ENCODE data around the gene C1QL1.
A peak's percentile ranks its signal among the peaks of the same experiment; 100 is the strongest.
"Not testable (repeated sequence)": the region's sequence is repeated elsewhere in the genome, so short reads cannot be mapped to it uniquely, and the experiment has no call there.

The C1QL1 gene

DNA sequence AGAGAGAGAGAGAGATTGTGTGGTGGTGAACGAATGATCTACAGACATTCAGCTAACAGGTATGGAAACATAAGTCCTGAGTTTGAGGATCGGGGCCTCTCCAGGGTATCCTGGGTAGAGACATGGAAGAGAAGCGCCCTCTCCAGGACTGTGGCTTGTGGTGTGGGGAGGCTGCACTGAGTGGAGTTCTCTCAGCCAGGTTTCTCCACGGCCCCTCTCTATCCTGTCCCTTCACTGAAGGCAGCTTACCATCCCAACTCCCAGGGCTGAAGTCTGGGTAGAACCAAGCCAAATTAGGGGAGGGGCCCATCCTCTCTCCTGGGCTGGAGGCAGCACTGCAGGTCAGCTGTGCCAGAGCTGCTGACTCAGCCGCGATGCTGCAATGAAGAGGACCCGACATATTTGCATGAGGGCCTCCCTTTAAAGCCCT is 6.2 kb downstream of the C1QL1 start:
- DNase-seq (ENCODE audit: low read depth), result no peak

DNA sequence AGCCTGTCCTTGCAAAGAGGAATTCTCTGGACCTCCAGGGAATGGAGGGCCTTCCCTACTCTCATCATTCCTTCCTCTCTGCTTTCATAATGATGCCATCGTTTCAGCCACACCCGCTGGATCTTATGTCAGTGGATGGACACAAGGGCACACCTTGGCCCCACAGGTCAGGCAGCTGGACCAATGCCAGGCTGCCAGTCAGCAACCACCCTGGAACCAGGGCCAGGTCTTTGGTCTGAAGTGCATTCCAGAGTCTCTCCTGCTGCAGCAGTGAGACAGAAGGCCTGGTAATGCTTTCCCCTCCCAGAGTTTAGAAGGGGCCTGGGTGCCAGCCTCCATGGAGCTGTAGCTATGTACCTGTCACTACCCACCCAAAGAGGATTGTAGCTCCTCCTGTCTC is 7.4 kb downstream of the C1QL1 start:
- DNase-seq (ENCODE audit: low read depth), result no peak

DNA sequence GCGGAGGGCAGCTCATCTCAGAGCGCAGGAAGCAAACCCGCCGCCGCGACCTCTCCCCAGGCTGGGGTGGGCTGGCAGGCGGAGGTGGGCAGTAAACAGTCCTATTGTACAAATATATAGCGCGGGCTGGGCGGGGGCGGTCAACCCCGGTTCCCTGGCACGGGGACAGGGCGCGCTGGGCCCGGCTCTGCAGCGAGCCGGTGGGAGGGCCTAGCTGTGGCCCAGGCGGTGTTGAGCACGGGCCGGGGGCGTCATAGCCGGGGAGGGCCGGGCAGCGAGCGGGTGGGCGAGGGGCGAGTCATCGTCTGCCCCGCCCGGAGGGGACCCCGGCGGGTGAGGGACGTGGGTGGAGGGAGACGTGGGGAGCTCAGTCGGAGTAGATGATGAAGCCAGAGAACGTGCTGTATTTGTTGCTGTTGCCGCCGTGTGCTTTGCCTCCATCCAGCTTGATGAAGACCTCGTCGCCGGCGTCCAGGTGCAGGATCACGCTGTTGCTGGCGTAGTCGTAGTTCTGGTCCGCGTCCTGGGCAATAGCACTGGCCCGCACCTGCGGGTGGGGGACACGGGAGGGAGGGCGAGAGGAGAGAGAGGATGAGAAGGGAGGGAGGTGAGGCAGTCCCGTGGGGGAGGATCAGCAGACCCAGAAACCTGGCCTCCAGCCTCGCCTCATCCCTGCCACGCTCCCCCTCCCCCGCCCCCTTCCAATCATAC is 8.1 kb downstream of the C1QL1 start:
- no peak for DNase-seq (ENCODE audit: low read depth)

DNA sequence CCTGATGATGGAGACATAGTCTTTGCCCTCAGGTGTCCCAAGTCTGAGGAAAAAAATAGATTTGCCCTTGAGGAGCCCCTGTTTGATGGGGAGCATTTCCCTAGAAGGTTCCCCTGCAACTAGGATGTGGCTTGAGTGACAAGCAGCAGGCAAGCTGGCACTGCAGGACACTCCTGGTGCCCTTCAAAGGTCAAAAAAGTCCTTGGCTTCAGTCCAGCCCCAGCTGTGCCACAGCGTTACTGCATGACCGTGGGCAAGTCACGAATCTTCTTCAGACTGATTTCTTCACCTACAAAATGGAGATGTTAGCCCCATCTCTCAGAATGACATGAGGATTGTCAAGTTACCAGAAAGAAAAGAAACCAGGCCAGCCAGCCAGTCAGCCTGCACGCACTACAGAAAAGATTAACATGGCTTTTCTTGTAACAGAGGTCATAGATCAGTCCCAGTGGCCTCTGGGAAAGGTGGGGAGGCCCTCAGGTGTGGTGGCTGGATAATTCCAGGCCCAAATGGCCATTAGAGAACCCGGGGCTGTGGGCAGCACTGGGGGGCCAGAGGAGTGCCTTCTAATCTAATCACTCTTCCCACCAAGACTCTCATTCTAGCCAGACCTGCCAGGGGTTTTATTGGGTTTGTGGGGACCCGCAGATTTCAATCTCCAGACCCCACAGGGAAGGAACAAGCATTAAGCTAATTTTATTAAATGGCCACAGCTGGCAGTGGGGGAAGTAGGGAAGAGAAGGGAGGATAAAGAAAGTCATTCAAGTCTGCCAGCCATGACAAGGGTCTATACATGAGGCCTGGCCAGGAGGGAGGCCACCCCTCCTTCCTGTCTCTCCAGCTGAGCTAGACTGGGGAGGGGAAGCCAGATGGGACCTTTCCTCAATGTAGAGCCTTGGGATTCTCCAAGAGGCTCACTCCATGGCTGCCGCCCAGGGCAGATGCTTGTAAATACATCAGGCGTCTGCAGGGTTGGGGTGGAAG is 10.8 kb downstream of the C1QL1 start:
- no peak for DNase-seq (ENCODE audit: low read depth)

DNA sequence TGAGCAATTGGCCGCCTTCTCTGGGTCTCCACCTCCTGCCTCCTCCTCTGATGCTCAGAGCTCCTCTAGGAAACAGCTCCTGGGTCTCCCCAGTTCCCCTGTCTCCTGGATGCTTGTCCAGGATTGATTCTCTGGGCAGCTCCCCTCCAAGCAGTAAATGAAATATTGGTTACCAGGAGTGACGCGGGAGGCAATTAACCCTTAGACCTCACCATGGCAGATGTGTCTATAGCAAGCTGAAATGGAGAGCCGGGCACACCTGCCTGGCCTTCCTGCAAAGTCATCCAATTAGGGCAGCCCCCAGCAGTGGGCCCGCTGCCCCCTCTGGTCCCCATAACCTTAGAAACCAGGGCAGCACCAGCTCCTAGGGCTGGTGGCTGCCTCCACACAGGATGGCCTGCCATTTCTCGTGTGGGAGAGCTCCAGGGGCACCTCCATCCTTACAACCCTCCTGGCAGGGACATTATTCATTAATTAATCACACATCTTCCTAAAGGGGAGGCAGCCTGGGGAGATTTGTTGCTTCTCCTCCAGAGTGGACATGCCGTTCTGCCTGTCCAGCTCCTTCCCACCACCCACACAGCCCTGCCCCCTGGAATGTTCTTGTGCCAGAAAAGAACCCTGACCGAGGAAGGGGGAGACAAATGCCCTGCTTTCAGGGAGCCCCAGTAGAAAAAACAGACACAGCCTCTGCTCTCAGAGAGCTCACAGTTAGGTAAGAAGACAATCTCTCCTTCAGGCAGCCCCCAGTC is 12.3 kb downstream of the C1QL1 start:
- DNase-seq (ENCODE audit: low read depth), result no peak

DNA sequence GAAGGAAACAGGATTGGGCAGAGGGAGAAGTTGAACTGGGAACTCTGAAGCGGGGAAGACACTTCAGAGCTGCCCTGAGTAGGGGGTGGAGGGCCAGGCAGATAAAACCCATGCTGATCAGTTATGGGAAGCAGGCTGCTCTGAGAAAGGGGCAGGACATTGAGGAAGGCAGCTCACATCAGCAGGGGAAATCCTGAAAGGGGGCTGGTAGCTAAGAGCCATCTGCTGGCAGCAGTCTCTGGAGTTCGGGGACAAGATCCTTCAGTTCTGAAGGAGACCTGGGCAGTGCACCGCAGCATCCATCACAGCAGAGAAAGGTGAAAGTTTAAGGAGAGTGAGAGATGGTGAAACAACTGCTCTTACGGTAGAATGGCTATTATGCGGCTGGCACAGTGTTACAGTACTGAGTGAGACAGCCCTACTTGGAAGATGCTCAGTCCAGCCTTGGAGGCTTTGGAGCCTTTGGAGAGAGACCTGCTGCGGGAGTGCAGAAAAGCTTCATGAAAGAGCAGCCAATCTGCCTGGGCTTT is 15.1 kb downstream of the C1QL1 start:
- DNase-seq (ENCODE audit: low read depth), result no peak

DNA sequence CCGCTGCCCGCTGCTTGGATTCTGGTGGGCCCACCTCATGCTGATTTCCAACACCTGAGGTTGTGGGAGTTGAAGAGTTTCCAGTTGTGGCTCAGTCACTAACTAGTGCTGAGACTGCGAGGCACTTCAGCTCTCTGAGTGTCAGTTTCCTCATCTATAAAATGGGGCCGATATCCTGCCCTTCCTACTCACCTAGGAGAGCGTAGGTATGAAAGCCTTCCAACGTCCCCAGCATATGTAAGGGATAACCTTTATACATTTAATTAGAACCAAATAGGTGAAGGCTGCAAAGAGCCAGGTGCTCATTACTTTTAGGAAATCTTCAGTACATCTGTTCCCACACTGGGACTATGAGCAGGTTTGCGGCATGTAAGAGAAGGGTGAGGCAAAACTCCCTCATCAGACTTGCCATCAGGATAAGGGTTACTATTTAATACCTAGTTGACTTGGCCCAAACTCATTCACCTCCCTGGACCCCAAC is 19.7 kb downstream of the C1QL1 start:
- DNase-seq (ENCODE audit: low read depth), result no peak

DNA sequence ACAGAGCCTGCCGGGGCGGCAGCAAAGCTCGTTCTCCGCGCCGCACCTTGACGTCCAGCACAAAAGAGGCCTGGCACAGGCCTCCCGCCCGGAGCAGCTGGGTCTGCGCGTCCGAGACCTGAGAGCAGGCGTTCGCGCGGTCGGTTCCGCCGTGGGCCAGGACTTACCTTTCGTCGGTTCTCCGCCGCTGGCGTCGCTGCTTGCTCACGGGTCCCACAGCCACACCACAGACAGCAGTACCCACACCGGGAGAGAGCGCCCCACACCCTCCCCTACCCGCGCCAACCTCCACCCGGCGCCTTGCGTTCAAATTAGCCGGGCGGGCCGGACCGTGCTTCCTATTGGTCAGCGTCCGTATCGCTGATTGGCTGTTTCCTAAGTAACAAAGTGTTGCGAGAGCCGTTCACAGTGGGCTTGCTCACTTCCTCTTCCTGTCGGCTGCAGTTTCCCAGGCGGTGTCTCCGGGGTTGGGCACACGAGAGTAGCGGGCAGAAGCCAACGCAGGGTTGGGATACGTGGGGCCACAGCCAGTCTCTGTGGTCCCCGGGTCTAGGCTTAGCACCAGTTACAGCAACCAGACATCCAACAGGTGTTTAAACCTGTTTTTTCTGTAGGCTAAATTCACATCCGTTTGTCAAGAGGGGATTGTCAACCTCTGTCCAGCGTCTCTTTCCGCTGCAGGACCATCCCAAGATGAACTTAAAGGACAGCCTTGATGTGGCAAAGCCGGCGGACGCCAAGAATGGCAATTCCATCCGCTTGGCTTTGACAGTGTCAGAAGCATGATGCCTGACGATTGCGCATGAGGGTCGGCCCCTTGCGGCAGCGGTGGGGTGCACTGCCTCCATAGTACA is 20.4 kb downstream of the C1QL1 start, which contains the start of gene KIF18B:
Gene KIF18B (minus strand): TSS at position 313 of the 854 bp plus-strand sequence. CDS start 11,429 bp downstream, outside the sequence.
- peak; percentile 78 for DNase-seq (ENCODE audit: low read depth)

DNA sequence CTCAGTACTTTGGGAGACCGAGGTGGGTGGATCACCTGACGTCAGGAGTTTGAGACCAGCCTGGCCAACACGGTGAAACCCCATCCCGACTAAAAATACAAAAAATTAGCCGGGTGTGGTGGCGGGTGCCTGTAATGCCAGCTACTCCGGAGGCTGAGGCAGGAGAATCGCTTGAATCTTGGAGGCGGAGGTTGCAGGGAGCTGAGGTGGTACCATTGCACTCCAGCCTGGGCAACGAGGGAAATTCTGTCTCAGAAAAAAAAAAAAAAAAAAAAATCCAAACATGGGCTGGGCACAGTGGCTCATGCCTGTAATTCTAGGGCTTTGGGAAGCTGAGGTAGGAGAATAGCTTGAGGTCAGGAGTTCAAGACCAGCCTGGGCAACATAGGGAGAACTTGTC is 22.5 kb downstream of the C1QL1 start:
- DNase-seq (ENCODE audit: low read depth), result not testable (repeated sequence)

DNA sequence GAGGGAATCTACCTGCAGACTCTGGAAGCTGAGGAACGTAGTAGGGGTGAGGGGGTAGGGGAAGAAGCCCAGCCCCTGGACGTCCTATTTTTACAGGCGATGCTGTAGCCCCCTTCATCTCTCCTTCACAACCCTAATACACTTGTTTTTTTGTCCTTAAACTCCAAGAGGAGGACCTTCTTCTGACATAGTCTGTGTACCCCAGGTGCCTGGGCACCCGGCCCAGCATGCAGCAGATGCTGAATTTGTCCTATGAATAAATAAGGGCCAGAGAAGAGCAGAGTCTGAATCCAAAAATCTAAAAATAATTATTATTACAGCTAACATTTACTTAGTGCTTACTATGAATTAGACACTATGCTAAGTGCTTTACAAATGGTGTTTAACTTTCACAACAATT is 25.6 kb downstream of the C1QL1 start:
- DNase-seq (ENCODE audit: low read depth), result no peak

DNA sequence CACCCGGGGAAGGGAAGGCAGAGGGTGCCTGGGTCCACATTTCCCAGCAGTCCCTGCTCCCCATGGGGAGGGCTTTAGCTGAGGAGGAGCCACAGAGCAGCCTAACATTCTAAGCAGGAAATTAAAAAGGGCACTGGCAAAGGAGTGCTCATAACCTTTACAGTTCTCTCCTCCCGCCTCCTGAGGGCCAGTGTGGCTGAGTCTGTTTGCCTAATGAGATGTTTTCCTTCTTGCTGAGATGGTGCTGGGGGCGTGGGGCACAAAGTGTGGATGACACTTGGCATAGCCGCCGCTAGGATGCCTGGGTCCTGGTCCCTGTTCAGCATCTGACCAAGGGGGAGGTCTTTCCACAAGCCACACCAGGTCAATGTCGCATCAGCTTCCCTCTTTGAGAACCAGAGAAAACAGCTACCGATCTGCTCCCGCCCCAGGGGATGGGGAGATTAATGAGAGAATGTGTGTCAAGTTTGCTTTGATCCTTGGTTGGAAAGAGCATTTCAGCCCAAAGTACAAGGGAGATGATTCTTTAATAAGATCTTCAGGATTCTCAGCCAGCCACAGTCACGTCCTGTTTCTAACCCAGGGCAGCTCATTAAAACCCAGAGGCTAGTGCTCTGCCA is 26.3 kb downstream of the C1QL1 start:
- no peak for DNase-seq (ENCODE audit: low read depth)

DNA sequence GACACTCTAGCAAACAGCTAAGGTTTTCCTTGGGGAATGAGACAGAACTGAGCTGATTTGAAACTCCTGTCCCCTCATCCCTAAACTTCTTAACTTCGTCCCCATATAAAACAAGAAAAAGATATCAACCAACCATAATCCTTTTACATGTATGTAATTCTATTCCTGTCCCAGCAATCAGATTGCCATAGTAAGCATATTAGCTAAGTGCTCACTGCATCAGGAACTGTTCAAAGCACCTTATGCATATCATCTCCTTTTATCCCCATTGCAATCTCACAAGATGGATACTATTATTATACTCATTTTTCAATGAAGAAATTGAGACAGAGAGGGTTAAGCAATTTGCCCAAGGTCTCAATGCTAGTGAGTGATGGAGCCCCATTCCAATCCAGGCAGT is 27.3 kb downstream of the C1QL1 start:
- no peak for DNase-seq (ENCODE audit: low read depth)

DNA sequence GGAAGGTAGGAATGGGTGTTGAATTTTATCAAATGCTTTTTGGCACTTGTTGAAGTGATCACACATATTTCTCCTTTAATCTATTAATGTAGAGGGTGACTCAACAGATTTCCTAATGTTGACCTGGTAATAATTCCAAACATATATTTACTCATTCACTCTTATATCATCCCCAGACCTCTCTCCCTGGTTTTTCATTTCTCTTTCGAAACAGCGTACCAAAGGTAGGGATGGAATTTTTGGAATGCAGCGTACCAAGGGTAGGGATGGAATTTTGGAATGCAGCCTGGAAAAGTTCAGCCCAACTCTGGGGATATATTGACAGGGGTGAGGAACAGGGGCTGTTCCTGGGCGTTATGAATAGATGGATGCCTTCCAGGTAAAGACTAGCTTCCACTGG is 27.8 kb downstream of the C1QL1 start:
- DNase-seq (ENCODE audit: low read depth), result no peak

DNA sequence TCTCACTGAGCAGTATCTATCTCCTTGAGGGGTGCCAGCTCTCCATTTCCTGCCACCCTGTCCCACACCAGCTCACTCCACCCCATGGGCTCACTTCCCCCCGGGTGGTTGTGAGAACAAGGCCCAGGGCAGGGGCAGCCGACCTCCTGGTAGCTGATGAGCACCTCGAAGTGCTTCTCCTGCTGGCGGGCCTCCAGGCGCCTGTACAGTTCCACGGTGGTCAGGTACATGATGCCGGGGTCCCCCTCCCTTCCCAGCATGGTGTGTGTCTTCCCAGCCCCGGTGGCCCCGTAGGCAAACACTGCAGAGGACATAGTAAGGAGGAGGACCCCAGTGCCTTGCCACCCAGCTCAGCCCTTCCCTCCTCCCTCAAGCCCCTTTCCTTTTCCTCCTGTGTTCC is 33.0 kb downstream of the C1QL1 start:
- no peak for DNase-seq (ENCODE audit: low read depth)

DNA sequence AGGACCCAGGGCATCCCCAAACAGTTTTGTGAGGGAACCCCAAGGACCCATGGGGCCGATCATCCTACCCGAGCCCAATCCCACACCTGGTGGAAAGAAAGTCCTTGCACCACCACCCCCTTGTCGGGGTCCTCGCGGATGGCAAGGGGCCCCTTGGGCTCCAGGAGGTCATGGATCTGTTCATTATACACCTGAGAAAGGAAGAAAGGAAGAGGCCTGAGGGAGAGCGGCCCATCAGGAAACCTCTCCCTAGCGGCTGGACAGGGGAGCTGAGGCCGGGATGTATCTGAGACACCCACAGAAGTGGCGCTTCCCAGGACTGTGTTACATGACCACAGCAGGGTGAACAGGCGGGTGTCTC is 33.4 kb downstream of the C1QL1 start:
- no peak for DNase-seq (ENCODE audit: low read depth)

DNA sequence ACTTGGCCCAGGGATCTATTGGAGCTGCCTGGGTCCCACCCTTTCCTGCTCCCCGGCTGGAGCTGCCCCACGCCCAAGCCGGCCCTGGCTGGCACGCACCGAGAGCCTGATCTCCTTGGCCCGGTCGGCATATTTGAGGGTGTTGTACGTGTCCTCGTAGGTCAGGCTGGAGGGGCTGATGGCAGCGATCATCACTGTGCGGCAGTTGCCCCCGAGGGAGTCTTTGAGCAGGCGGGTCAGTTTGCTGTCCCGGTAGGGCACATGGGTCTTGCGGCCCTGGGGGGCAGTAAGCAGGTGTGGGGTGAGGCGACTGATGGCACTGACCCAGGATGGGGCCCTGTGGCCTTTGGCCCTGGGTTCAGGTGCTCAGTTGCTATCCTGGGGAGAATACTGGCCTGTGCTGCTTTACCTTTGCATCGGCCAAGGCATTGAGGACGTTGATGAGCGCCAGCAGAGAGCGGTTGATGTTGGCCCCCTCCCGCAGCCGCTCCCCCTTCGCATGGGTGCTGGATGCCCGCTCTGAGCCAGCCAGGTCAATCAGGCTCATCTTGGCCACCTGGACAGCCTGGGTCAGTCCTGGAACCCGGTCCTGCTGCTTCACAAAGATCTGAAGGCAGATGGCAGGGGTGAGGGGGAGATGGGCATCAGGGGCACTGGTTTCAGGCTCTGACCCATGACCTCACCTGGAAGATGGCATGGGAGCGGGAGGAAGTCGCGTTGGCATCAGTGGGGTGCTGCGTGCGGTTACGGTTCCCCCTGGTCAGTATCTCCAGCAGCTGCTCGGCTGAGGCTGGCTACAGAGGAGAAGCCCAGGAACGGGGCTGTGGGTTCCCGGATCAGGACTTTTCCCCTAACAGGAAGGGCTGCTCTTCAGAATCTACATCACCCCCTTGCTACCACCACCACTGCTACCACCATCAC is 34.0 kb downstream of the C1QL1 start:
- no peak for DNase-seq (ENCODE audit: low read depth)

DNA sequence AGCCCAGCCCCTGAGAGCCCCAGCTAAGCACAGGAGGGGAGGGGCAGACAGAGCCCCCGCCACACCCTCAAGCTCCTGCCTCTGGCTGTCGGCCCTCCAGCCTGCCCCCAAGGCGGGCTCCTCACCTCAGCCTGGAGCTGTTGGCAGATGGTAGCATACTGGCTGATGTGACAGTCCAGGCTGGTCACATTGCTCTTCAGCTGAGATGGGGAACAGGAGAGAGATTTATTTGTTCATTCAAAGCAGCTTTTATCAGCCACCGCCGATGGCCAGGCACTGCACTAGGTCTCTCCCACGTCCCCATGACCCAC is 35.4 kb downstream of the C1QL1 start:
- no peak for DNase-seq (ENCODE audit: low read depth)

DNA sequence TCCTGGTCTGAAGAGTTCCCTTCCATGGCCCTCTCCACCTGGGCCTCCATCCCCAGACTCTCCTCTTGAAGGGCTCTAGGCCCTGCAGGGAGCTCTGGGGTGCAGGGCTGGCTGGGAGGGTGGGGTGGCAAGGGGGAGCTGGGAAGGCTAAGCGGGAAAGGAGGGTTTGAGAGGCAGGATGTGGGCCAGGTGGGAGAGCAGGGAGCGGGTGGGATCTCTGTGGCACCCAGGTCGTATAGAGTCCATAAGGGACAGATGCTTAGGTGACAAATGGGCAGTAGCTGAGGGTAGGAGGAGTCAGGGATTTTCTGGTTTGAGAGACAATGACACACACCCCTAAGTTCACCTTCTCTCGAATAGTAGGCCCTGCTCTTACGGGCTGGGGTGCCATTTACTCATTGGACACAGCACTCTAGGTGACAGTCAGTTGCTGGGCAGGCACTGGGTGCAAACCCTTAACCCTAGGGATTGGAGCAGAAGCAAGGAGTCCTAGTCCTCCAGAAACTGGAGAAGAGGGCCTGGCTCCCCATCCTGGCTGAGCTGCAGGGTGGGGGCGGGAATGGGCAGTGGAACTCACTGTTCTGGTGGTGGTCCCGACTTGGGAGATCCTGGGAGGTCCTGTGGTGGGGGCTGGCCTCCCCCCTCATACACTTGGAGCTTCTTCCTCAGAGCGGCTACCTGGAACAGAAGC is 35.9 kb downstream of the C1QL1 start:
- DNase-seq (ENCODE audit: low read depth), result no peak

DNA sequence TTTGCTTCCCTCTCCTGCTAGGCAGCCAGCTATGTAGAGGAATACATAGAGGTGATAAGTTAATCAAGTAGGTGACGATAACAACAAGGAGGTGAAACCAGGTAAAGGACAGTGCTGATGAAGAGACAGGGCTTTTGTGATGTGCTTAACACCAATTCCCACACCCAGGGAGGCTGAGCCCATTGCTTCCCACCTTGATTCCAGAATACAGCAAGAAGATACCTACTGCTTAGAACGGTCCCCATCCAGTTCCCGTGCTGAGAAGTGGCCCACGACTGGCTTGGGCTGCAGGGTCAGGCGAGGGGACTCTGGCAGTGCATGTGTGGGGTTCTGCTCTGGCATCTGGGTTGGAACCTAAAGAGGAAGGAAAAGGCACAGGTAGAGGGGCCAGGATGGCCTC is 36.7 kb downstream of the C1QL1 start:
- DNase-seq (ENCODE audit: low read depth), result no peak
